KBM-7 (cell line): ENCODE measurements around the gene FHIT.
"Not testable (repeated sequence)": the region's sequence is repeated elsewhere in the genome, so short reads cannot be mapped to it uniquely, and the experiment has no call there.

Experiments used
- DNase-seq: peaks from one replicate; pipeline ENCODE4 v3.0.0-alpha.2; 2015
- in situ Hi-C: fragments of 300-500 bp; cut with MboI; formaldehyde crosslinking; loops from 2 replicates; pipeline ENCODE4 v1.14.3; 2020; ENCODE audit warnings: low sequenced_read_pairs, low pct_unique_long_range_greater_than_20kb, mixed read lengths

The FHIT gene

DNA sequence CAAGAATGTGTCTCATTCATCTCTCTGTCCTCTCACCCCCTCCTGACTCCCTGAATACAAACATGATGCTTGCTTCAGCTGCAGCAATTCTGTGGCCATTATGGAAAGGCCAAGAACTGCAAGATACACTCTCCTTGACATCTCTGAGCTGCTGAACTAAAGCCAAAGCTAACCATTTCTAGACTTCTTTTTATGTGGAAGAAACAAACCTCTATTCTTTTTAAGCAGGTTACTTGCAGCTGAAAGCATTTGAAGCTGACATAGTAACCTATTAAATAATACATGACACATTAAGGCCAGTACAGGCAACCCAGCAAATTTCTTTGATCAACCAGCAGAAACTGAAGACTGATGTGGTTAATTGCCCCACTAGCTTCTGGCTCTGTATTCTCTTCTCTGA, 17.5 kb downstream of the FHIT start:
- in situ Hi-C loops, result no loop called here

DNA sequence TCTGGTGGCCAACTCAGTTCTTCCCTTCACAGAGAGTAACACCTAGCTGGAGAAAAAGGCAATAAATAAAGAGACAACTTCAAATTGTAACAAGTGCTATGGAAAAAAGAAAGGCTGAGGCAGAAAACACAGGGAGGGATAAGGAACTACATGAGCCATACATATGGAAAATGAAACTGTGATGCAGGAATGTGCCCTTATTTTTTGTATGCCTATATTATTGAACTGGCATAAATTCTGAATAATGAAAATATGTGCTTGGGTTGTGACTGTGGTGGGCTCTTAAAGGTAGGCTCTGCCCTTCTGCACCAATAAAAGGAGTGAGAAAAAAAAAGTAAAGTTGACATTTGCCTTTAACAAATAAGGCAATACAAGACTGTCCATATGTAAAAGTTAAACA, 19.6 kb downstream of the FHIT start:
- DNase-seq, result no peak
- in situ Hi-C loops, result no loop called here

More for the DNA sequence above, 17.5 kb downstream of the FHIT start:
- DNase-seq, result no peak

DNA sequence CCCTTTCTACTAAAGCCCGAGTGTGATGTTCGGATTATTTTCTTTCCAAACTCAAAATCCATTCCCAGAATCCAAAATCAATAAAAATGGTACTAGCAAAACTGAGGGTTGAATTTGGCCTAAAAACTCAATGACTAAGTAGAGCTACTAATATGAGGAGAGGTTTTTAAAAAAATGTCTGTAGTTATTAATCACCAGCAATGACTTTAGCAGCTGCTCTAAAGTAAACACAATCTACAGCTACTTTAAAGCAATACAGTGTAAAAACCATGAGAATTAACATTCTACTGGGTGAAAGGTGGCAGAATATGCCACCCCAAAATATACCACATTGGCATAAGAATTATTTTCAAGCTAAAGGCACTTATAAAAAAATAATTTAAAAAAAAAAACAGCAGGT, 23.5 kb downstream of the FHIT start:
- in situ Hi-C loops, result no loop called here
- no peak for DNase-seq

DNA sequence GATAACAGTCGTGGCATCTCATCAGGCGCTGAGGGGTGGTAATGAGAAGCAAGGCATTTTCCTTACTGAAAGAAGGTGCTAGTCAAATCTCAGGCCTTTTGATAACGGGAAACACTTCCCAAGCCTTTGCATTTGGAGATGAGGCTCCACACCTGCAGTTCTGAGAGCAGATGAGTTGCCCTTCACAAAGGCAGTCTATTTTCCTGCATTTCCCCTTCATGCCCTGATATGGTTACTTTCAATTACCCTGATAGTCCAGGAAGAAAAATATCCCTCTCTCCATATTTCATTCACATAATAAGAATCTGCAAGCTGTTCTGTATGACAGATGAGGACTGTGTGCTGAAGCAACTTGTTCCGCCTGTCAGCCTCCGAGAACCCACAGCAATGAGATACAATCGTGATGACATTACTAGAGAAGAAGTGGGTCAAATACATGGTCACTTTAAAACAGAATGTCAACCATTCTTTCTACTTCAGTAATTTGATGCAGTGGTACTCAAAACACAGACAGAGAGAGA, 25.0 kb downstream of the FHIT start:
- DNase-seq, result no peak
- in situ Hi-C loops, result no loop called here

DNA sequence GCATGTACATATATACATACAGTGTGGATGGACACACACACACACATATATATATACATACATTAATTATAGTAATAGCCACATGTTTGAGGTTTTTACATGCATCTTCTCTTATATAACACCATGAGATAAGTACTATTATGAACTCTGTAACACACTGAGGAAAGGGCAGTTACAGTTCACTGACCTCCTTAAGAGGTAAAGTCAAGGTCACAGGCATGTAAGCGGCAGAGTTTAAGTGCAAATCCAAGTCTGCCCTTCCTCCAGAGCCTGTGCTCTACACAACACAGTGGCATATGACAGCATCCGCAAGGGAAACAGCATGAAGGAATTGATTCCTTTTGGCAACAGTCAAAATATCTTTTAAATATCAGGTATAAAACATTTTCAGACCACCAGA, 26.4 kb downstream of the FHIT start:
- in situ Hi-C loops, result no loop called here
- DNase-seq, result no peak

DNA sequence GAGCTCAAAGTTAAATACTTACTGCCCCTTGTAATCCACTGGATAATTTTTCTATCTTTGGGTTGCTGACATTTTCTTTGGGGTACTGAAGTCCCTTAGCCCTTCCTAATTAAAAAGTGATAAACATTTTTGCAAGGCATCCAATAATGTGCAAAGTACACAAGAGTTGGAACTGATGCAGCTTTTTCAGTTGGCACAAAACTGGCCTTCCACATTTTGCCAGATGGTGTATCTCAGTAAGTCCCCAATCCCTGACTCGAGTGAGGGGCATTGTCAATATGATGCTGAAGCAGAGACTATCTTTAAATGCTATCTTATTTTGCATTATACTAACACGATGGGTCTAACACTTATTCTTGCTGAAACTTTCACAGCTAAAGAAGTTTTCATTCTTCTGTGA, 27.8 kb downstream of the FHIT start:
- in situ Hi-C loops, result no loop called here
- DNase-seq, result no peak

DNA sequence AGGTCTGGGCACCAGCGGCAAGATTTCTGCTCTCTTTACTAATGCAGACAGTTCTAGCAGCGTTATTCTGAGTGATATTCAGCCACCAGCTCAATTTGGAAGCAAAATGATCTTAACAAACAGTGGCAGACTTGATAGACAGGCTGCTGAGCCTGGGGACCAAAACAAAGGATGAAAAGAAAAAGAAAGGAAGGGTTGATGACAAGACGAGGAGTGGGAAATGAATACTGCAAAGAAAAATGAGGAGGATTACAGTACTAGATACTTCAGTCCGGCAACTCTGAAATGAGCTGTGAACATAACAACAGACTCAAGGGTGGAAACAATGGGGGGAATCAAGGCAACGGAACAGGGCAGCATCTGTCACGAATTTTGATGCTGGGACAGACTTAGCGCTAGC, 28.8 kb downstream of the FHIT start:
- DNase-seq, result no peak
- in situ Hi-C loops, result no loop called here

DNA sequence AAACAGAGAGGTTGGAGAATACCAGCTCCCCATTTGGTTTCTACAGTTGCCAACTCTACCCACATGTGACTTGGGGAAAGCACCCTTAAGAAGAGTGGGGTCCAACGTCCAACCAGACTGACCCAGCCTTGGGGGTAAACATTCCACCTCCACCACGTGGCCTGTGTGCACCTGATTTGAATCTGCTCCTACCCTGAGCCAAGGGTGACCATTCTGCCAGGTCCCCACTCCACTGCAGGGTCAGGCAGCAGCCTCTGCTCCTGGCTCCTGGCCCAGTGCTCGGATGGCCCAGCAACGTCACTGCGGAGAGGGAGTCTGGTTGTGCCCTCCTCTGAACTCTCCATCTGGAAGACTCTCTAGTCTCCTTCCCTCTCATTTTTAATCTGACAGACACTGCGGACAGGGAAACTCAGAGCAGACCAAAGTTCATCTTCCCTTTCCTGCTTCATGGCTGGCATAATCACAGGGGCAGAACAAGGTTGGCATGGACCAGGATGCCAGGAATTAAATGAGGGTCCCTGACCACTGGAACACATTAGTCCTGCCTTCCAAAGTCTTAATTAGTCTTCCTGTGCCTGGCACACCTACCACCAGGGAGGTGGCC, 29.4 kb downstream of the FHIT start:
- DNase-seq, result no peak
- in situ Hi-C loops, result no loop called here

DNA sequence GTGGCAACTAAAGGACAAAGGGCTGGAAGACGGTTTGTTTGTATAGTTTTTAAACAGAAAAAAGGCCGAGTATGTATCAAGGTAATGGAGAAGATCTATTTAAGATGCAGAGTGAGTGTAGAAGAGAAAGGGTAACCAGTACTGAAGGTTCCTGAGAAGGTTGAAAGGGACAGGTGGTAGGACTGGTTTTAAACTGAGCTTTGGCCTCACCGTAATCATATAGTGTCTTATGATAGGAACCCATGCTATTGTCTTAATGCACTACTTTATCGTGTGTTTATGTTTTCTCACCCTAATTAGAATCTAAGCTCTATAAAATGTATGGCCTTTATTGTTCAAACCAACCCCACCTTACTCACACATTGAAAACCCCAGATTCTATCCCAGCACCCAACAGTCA, 32.7 kb downstream of the FHIT start:
- DNase-seq, result no peak
- in situ Hi-C loops, result no loop called here

DNA sequence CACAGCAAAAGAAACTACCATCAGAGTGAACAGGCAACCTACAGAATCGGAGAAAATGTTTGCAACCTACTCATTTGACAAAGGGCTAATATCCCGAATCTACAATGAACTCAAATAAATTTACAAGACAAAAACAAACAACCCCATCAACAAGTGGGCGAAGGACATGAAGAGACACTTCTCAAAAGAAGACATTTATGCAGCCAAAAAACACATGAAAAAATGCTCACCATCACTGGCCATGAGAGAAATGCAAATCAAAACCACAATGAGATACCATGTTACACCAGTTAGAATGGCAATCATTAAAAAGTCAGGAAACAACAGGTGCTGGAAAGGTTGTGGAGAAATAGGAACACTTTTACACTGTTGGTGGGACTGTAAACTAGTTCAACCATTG, 35.1 kb downstream of the FHIT start:
- DNase-seq, in situ Hi-C loops: not testable (repeated sequence)

DNA sequence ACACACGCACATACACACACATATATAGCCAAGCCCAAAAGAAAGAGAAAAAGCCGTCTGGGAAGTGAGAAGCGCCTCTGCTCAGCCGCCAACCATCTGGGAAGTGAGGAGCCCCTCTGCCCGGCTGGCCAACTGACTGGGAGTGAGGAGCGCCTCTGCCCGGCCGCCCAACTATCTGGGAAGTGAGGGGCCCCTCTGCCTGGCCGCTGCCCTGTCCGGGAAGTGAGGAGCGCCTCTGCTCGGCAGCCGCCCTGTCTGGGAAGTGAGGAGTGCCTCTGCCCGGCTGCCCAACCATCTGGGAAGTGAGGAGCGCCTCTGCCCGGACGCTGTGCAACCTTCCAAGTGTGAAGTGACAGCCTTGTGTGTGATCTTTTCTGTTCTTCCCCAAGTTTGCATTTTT, 49.2 kb downstream of the FHIT start:
- in situ Hi-C loops, result no loop called here
- no peak for DNase-seq

DNA sequence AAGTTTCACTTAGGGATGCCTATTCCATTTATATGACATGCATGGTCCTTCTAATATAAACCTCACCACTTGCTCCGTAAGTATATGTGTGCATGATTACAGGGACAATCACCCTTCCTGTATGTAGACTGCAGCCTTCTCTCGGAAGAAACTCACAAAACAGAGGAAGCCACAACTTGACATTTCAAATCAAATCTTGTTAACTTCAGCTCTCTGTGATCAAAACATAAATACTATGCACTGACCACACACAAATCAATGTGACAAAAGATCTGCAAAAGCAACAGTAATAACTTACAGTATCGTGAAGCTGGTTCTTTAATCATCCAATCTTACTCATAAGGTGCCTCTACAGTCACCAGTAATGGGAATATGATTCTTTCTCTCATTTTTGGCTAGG, 50.2 kb downstream of the FHIT start:
- in situ Hi-C loops, result no loop called here
- DNase-seq, result no peak

DNA sequence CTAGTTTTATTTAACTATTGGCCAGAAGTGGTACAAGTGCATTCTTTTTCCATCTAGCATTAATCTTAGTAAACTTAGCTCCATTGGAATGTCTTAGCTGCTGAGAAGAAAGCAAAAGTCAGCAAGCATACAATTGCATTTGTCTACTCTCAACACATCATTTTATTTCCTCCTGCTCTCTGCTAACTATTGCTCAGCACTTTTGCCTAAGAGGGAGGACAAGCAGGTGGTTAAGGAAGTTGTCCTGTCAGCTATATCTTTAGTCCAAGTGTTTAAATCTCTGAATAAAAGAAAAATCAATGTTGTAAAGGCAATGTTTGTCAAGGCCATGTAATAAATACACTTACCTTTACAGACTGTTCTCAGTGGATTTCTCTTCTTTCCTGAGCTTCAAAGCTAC, 51.0 kb downstream of the FHIT start:
- no peak for DNase-seq
- in situ Hi-C loops, result no loop called here

DNA sequence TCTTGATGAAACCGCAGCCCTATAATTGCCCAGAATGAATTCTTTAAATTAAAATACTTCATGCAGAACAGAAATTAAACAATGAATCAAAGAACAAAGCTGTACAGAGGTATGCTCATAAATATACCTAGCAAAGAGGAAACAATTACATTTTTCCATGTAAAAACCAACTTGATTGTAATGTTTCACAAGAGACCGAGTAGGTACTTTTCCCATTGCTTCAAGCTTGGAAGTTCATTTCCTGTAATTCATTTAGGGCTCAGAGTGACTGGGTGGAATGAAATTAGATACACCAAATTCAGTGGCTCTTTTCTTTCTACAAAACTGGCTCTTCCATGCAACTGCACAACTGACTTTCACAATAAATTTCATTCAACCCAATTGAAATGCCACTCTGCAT, 51.4 kb downstream of the FHIT start:
- in situ Hi-C loops, result no loop called here
- DNase-seq, result no peak

DNA sequence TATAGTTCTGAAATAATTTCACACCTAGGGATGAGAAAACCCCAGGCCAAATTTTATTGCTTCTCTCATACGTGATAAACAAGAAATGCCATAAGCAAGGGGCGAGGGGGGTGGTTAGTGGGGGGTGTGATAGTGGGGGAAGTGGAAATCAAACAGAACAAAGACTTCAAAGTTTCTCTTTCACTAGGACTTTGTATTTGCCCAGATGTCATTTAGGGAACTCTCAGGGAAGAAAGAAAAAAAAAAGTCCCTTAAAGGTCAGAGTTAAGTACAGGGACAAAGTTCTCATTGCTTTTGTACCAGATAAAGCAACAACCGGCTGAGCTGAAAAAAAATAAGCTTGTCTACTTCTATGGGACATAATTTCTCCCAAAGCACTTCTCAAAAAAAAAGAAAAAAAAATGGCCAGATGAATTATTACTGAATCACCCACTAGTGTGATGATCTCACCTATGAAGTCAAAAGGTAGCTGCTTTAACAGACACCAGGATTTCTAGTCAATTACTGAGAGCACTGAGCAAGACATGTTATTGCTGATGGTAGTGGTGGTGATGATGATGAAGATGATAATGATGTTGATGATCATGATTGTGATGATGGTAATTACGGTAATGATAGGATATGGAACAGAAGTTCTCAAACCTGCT, 56.2 kb downstream of the FHIT start:
- no peak for DNase-seq
- in situ Hi-C loops, result no loop called here

DNA sequence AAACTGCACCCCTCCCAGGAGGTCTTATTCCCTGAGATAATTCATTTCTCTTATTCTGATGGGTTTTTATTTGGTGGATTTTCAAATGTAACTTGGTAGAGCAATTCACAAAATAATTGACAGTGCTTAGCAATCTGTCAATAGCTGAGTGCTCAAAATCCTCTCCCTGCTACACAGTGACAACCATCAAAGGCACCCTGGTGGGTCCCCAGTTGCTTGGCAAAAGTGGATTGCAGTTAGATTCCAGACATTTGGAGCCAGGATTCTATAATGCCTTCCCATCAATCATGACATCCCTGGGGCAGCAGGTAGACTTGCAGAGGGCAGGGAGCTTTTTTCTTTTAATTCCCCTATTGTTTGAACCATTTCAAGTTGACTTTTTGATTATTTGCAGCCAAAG, 59.0 kb downstream of the FHIT start:
- DNase-seq, result no peak
- in situ Hi-C loops, result no loop called here

DNA sequence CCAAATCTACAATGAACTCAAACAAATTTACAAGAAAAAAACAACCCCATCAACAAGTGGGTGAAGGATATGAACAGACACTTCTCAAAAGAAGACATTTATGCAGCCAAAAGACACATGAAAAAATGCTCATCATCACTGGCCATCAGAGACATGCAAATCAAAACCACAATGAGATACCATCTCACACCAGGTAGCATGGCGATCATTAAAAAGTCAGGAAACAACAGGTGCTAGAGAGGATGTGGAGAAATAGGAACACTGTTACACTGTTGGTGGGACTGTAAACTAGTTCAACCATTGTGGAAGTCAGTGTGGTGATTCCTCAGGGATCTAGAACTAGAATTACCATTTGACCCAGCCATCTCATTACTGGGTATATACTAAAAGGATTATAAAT, 61.0 kb downstream of the FHIT start:
- in situ Hi-C loops, DNase-seq: not testable (repeated sequence)

DNA sequence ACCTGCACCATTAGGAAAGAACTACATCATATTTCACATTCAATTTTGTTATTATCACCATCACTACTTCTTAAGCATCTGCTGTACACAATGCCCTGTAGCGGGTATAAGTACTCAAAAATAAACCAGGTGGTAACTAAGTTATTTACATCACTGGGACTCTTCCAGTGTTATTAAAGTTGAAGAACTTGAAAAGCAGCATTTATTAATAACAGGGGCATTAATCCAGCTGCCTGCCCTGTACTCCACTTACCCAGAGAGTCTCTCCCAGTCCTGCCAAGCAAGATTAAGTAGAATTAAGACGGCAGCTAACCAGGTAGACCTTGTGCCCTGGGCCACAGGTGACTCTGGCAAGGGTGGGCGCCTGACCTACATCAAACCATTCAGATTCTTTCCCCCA, 65.2 kb downstream of the FHIT start:
- in situ Hi-C loops, result no loop called here
- DNase-seq, result no peak

DNA sequence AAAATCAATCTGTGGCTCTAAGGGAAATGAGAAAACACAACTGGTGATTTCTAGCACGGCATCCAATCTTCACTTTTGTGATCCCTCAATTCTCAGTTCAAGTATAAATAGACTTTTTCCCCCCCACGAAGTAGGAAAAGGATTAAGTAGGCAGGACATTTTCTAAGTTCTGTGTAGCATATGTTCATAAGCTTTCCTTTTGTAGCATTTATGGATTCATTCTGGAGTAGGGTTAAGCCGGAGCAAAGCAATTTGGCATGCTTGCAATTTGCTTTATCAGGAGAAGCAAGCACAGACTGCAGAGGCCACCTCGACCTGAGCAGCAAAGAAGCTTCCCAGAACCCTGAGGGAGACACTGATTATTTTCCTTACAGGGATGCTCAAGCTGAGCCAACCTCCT, 66.3 kb downstream of the FHIT start:
- in situ Hi-C loops, result no loop called here
- no peak for DNase-seq

DNA sequence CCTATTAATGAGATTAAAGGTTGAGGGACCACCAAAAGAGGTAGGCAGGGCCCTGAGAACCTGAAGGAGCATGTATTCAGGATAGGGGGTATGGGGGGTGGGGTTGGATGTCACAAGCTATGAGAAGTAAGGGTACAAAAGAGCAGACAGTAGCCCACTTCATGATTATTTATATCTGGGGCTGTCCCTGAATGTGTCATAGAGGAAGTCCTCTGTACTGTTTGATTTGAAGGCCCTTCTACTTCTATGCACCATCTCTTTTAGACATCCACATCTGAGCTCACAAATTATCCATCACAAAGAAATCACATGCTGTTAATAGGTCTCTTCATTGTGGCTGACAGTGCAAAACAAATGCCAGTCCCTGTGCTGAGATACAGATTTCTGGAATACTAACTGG, 68.6 kb downstream of the FHIT start:
- no peak for DNase-seq
- in situ Hi-C loops, result no loop called here

DNA sequence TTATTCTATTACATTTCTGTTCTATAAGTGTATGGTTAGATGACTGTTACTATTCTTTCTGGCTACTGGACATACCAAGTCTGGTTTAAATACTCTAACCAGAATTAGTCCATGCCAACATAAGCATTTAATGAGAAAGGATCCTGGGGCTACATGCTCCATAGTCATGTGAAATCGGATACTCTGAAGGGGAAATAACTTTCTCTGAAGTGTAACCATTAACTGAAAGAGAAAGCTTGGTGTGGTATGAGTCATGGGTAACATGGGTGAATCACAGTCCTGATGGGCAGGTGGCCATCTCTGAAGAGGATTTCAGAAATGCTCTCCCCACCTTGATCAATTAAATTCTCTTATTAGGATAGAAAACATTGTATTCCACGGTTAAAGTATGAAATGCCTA, 69.4 kb downstream of the FHIT start:
- DNase-seq, result no peak
- in situ Hi-C loops, result no loop called here
